Calu3 (cell line): ENCODE measurements around the gene PLEKHG5. TPM values are rescaled to one million over a fixed set of nuclear protein-coding genes. Genes with fewer than 3 reads are reported as not detected.

Experiments
- BruUV-seq: library from RNA; stranded (reverse); fragments of 400-500 nt; replicated peaks from 2 replicates; lab custom pipeline; 2021; lab: Mats Ljungman, UMichigan
- CTCF ChIA-PET: fragments of 300-600 bp; sonication (Branson Sonifier 250); formaldehyde crosslinking; loops from one replicate; lab custom pipeline; 2022; ENCODE audit warnings: antibody characterized with exemption; lab: Charles Lee
- DNase-seq: peaks from one replicate; pipeline ENCODE4 v3.0.0; 2022
- H3K27ac Mint-ChIP-seq: one replicate; pipeline ENCODE4 v1.8.0; 2022; ENCODE audit warnings: mixed read lengths; ENCODE audit not compliant: unreplicated experiment
- H3K27me3 Mint-ChIP-seq: one replicate; pipeline ENCODE4 v1.8.0; 2022; ENCODE audit warnings: mixed read lengths; ENCODE audit not compliant: unreplicated experiment
- H3K36me3 Mint-ChIP-seq: one replicate; pipeline ENCODE4 v1.8.0; 2022; ENCODE audit warnings: mild to moderate bottlenecking, moderate library complexity, mixed read lengths; ENCODE audit not compliant: insufficient read depth, unreplicated experiment
- H3K4me1 Mint-ChIP-seq: one replicate; pipeline ENCODE4 v1.8.0; 2022; ENCODE audit warnings: mild to moderate bottlenecking, low read depth, mixed read lengths; ENCODE audit not compliant: unreplicated experiment
- H3K4me3 Mint-ChIP-seq: one replicate; pipeline ENCODE4 v1.8.0; 2022; ENCODE audit warnings: mild to moderate bottlenecking, low read depth, moderate library complexity, mixed read lengths; ENCODE audit not compliant: unreplicated experiment
- H3K9me3 Mint-ChIP-seq: one replicate; pipeline ENCODE4 v1.8.0; 2022; ENCODE audit warnings: low read depth, mixed read lengths; ENCODE audit not compliant: unreplicated experiment
- CTCF ChIP-seq: fragments of 200-600 bp; IDR thresholded peaks from one replicate; pipeline ENCODE4 v1.8.0; 2022; ENCODE audit warnings: antibody characterized with exemption; ENCODE audit not compliant: unreplicated experiment
- intact Hi-C: fragments of 100-400 bp; cut with micrococcal nuclease; formaldehyde crosslinking; loops from one replicate; pipeline ENCODE4 v1.10.0; 2022; ENCODE audit not compliant: unreplicated experiment
- microRNA-seq: library from miRNA; unstranded; fragments of <30 nt; microRNA quantifications from one replicate; pipeline ENCODE4 v1.2.0, GENCODE V29; 2022
- total RNA-seq: library from RNA; stranded (reverse); gene quantifications from 2 replicates; pipeline ENCODE4 v1.2.3, GENCODE V29; 2022

PLEKHG5 gene
- total RNA-seq, 1 experiment from 2014 or later = 5.1 TPM

- CTCF ChIA-PET = no interaction called here
- Mint-ChIP-seq H3K9me3 (no peaks in the 10 kb centered on the region), H3K27me3 (peaks cover 65% of the 10 kb centered on the region), H3K36me3 (peaks cover 6% of the 10 kb centered on the region), H3K27ac (no peak overlapping the region), H3K4me3 (no peak overlapping the region), H3K4me1 (peaks cover 3% of the 10 kb centered on the region)
- intact Hi-C loops = no loop called here
- no peak for DNase-seq
- no peak for TF ChIP-seq CTCF
- BruUV-seq = no TSS peak
These were observed 73.4 kb downstream of the PLEKHG5 start for GRCh38 chr1:6417961-6418667.

Small RNA genes lying within 50 kb of the gene (microRNA-seq; reads per million reads assigned to microRNA genes)
- gene MIR4252 = not detected

Other genes with a start within 250 kb of the PLEKHG5 start
- gene HES3, start 247.5 kb downstream of the PLEKHG5 start, total RNA-seq = not detected in 2 replicates
- 3.7 and 4.7 TPM in 2 replicates for gene GPR153, start 230.6 kb downstream of the PLEKHG5 start, total RNA-seq
- gene ACOT7, start 97.9 kb downstream of the PLEKHG5 start, total RNA-seq = 32.1 and 36.2 TPM in 2 replicates
- not detected in 2 replicates for gene HES2, start 71.7 kb downstream of the PLEKHG5 start, total RNA-seq
- 2.2 and 3.4 TPM in 2 replicates for gene ESPN, start 66.9 kb downstream of the PLEKHG5 start, total RNA-seq
- 6.4 and 10.1 TPM in 2 replicates for gene TNFRSF25, start 25.5 kb downstream of the PLEKHG5 start, total RNA-seq
- gene NOL9, start 62.8 kb upstream of the PLEKHG5 start, total RNA-seq = 27.2 and 30.4 TPM in 2 replicates
- not detected in 2 replicates for gene TAS1R1, start 63.6 kb upstream of the PLEKHG5 start, total RNA-seq
- gene ZBTB48, start 88.3 kb upstream of the PLEKHG5 start, total RNA-seq = 24.4 and 25.2 TPM in 2 replicates
- gene KLHL21, start 111.2 kb upstream of the PLEKHG5 start, total RNA-seq = 21.8 and 23.5 TPM in 2 replicates
- 14.2 and 14.5 TPM in 2 replicates for gene PHF13, start 122.1 kb upstream of the PLEKHG5 start, total RNA-seq
- 11.4 and 11.5 TPM in 2 replicates for gene THAP3, start 133.2 kb upstream of the PLEKHG5 start, total RNA-seq
- 57.3 and 64.0 TPM in 2 replicates for gene DNAJC11, start 210.1 kb upstream of the PLEKHG5 start, total RNA-seq